Germinal center (tissue), 1 donor: ENCODE data around the gene RNF43.
"Not testable (repeated sequence)": the region's sequence is repeated elsewhere in the genome, so short reads cannot be mapped to it uniquely, and the experiment has no call there.

Source experiments
- DNase-seq: peaks from one replicate; pipeline ENCODE4 v3.0.0; 2012; ENCODE audit warnings: mixed read lengths, low spot score

Gene RNF43

GRCh38 chr17:58409432-58409831 is 7.9 kb downstream of the RNF43 start:
- no peak for DNase-seq

- no peak for DNase-seq
Observed at GRCh38 chr17:58403311-58403710, 14.0 kb downstream of the RNF43 start.

- DNase-seq, result no peak
Observed at GRCh38 chr17:58402679-58403078, 14.7 kb downstream of the RNF43 start.

- DNase-seq, result no peak
Observed at GRCh38 chr17:58402047-58402446, 15.3 kb downstream of the RNF43 start.

GRCh38 chr17:58401287-58401686 is 16.0 kb downstream of the RNF43 start:
- no peak for DNase-seq

GRCh38 chr17:58400826-58401225 is 16.5 kb downstream of the RNF43 start:
- DNase-seq, result no peak

- no peak for DNase-seq
Observed at GRCh38 chr17:58399974-58400373, 17.4 kb downstream of the RNF43 start.

GRCh38 chr17:58398574-58399266 is 18.6 kb downstream of the RNF43 start:
- DNase-seq, result no peak

GRCh38 chr17:58397421-58397820 is 19.9 kb downstream of the RNF43 start:
- DNase-seq, result not testable (repeated sequence)

GRCh38 chr17:58396173-58396572 is 21.2 kb downstream of the RNF43 start:
- no peak for DNase-seq

- DNase-seq, result no peak
Observed at GRCh38 chr17:58394534-58395223, 22.7 kb downstream of the RNF43 start.

- DNase-seq, result no peak
Observed at GRCh38 chr17:58391302-58391984, 25.9 kb downstream of the RNF43 start.

GRCh38 chr17:58390884-58391283 is 26.4 kb downstream of the RNF43 start:
- DNase-seq, result no peak

- DNase-seq, result no peak
Observed at GRCh38 chr17:58388302-58389190, 28.8 kb downstream of the RNF43 start.

GRCh38 chr17:58387834-58388233 is 29.5 kb downstream of the RNF43 start:
- no peak for DNase-seq

- DNase-seq, result no peak
Observed at GRCh38 chr17:58386708-58387107, 30.6 kb downstream of the RNF43 start.

- no peak for DNase-seq
Observed at GRCh38 chr17:58385359-58385899, 31.9 kb downstream of the RNF43 start.

GRCh38 chr17:58384897-58385296 is 32.4 kb downstream of the RNF43 start:
- no peak for DNase-seq

GRCh38 chr17:58383892-58384462 is 33.4 kb downstream of the RNF43 start:
- DNase-seq, result no peak

- no peak for DNase-seq
Observed at GRCh38 chr17:58382872-58383242, 34.5 kb downstream of the RNF43 start.

GRCh38 chr17:58382108-58382871 is 35.0 kb downstream of the RNF43 start:
- no peak for DNase-seq
